AG10803 (cell line): ENCODE results near the gene AP1G2.
A peak's percentile ranks its signal among the peaks of the same experiment; 100 is the strongest.

Source experiments
- DNase-seq: peaks from one replicate; pipeline ENCODE4 v3.0.0; 2010; ENCODE audit warnings: low read depth
- H3K4me3 ChIP-seq: 2 replicates; pipeline ENCODE4 v1.5.1; 2011; ENCODE audit warnings: mild to moderate bottlenecking, low read length, control low read depth
- CTCF ChIP-seq: conservative IDR thresholded peaks from 2 replicates; pipeline ENCODE4 v1.5.1; 2011; ENCODE audit warnings: mild to moderate bottlenecking, low read length, control low read depth, inconsistent platforms

AP1G2 gene

DNA sequence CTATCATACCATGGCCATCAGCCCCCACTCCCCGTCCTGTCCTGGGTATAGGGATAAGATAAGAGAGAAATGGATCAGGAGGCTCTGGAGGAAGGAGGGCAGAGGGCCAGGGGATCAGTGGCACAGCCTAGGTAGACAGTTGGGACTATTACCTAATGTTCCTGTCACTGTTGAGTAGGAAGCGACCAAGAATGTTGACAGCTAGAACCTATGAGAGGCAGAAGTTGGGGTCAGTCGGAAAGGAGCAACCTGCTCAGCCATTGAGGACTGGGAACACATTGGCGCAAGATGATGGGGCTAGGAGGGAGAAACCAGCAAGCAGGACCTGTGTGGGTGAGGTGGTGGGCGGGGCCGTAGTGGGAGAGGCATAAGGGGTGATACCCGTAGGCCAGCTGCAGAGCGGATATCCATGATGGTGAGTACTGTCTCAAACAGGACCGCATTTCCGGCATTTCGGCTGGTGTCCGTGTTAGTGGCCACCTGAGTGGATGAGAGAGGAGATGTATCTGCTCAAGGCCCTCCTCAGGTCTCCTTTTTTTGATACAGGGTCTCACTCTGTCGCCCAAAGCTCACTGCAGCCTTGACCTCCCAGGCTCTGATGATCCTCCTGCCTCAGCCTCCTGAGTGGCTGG lies 3.3 kb downstream of the AP1G2 start:
- H3K4me3 ChIP-seq: no peak overlapping the region
- TF ChIP-seq CTCF: no peak
- no peak for DNase-seq

DNA sequence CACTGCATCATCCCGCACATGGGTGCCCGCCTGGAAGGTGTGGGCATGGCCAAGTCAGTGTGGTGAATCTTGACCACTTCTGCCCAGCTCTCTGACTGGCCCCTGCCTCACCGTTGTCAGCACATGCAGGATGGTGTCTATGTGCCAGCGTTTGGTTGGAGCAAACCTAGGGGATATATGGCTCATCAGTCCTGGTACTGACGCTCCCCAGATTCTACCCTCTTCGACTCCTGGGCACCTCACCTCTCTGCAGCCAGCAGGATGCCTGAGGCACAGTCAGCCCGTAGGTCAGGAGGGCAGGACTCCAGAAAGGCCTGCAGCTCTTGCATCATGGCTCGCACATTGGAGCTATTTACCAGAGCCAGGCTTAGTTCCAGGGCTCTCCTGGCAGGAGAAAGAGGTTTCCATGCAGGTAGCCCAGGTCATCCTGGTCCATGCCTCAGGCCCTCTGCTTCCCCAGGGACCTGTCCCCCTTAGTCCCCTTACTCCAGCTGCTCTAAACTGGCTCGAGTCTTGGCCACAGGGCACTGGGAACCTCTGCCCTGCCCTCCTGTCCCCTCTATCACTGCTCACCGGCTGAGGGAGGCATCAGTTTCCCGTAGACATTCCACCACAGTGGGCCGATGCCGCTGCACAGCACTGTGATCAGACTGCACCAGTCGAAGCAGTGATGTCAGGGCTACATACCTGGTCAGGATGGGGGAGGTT lies 4.0 kb downstream of the AP1G2 start:
- DNase-seq: no peak
- H3K4me3 ChIP-seq: no peak overlapping the region
- no peak for TF ChIP-seq CTCF

DNA sequence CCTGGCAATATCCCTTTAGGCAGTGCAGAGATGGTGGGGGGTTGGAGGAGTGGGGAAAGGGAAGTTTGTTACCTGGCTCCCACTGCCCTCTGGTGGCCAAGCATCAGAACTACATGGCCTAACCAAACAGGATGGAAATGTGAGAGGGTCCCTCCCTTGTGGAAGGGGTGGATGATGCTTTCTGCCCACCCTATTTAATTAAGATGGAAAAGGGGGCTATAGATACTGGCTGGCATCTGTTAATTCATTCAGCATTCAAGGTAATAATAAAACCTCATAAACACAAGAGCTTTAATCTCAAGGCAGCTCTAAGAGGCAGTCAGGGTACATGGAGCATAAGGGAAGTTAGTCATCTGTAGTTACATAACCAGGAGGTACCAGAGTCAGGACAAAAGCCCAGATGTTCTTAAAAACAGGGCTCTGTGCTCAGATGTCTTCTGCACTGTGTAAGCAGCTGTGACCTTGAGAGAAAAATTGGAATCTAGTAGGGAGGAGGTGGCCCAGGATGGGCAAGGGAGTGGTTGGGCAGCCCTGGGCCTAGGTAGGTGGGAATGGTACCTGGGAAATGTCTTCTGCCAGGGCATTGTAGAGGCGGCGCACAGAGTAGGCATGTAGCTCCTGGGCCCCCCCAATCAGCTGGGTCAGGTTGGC lies 4.6 kb downstream of the AP1G2 start:
- DNase-seq: peak; percentile 62
- no peak overlapping the region for H3K4me3 ChIP-seq
- peak; percentile 96 for TF ChIP-seq CTCF

DNA sequence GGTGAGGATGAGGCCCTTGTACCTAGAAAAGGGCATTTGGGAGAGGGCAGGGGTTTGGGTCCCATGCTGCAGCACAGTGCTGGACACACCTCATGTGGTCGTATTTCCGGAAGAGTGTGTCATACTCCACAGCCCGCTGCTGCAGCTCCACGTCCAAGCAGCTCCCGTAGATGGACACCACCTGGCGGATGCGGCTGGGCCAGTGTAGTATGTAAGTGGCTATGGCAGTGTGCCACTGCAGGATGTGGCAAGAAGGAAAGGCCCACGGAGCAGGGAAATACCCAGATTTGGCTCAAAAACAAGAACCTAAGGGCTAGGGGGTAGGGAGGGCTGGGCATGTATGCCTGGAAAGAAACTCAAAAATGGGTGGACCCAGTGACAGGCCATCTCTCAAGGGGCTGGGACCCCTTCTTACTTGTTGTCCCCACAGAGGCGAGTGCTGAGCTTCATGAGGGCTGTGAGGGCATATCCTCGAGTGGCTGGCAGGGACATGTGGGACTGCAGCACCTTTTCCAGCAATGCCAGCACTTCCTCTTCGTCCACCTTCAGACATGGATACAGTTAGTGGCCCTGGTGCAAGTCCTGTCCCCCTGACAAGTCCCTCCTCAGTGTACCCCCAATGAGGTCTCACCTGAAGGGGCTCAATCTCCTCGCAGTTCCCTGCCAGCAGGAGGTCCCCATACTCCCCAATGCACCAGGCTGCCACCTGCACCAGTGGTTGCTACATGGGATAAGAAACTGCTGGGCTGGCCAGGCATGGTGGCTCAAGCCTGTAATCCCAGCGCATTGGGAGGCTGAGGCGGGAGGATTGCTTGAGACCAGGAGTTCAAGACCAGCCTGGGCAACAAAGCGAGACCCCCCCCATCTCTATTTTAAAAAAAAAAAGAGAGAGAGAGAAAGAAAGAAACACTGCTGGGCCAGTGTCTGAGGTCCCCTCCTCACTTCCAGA lies 5.4 kb downstream of the AP1G2 start:
- no peak; the same call in 1 of the 2 replicates for TF ChIP-seq CTCF
- no peak for DNase-seq
- no peak overlapping the region for H3K4me3 ChIP-seq

- no peak for DNase-seq
- TF ChIP-seq CTCF: no peak
- no peak overlapping the region for H3K4me3 ChIP-seq
These were observed 6.3 kb downstream of the AP1G2 start for GRCh38 chr14:23561259-23561658.

DNA sequence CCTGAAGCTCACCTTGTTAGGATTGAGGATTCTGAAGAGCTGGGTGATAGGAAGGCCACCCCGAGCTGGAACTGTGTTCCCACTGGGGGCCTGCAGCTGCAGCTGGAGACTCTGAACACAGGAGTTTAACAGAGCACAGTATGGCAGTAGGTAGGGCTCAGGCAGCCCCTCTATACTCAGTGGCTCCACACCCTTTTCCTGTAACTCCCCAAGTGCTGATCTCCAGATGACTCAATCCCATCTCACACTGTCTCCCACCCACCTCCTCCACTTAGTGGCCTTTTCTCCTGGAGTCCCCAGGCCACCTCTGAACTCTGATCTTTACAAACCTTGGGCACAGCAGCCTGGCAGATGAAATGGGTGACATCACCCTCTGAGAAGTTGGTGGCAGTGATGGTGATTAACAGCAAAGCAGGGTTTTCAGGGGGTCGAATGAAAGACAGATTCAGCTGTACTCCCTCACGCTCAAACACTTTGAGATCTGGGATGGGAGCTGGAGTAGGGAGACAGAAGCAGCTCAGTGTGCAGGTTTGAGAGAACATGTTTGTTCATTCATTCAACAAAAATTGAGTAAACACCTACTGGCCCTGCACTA lies 7.6 kb downstream of the AP1G2 start:
- TF ChIP-seq CTCF: no peak
- H3K4me3 ChIP-seq: no peak overlapping the region
- DNase-seq: no peak
